Posterior cingulate gyrus (tissue), 11 donors: ENCODE results near the gene PAX5.

Experiments
- DNase-seq, 10 donors: peaks; one replicate each; pipeline versions ENCODE4 v3.0.0 to v3.0.0-alpha.2; 2020 to 2021; ENCODE audit warnings: mixed read lengths in 3 of 10
- intact Hi-C: fragments of 100-400 bp; cut with DNase I; formaldehyde crosslinking; loops from one replicate; pipeline ENCODE4 v1.15.1; 2023

Gene PAX5

DNA sequence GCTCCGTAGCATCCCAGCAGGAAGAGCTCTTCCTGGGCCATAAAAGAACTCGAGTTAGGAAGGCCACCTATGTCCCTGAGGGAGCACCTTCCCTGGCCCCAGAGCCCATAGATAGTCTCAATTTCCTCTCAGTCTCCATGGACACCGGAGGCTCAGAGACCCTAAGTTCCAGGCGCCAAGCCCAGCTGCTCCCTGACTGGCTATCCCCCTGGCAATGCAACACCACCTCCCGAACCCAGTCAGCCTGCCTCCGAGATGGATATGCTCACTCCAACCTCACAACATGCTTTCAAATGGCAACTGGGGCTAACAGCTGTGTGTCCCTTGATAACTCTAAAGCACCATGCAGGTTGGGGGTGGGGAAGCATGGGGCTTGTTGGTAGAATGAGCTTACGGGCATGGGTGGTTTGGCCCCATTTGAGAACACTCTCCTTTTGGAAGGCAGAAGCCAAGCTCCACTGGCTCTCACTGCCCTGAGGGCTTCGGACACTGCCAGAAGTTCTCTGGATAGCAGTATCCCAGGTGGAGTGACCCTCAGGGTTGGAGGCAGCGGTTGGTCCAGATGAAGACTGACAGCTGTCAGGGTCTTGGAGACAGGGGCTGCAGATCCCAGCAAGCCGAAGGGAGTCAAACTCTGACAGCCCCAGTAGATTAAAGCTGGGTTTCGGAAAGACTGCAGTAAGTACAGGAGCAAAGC lies 165.3 kb downstream of the PAX5 start:
- intact Hi-C loops = loop anchor here (10.0 kb wide), 2 partner anchors 64 to 456 kb away; no protein-coding TSS in a partner anchor
- DNase-seq = peak in 3 of 10 donors; percentile 47 to 69 (median 64)

DNA sequence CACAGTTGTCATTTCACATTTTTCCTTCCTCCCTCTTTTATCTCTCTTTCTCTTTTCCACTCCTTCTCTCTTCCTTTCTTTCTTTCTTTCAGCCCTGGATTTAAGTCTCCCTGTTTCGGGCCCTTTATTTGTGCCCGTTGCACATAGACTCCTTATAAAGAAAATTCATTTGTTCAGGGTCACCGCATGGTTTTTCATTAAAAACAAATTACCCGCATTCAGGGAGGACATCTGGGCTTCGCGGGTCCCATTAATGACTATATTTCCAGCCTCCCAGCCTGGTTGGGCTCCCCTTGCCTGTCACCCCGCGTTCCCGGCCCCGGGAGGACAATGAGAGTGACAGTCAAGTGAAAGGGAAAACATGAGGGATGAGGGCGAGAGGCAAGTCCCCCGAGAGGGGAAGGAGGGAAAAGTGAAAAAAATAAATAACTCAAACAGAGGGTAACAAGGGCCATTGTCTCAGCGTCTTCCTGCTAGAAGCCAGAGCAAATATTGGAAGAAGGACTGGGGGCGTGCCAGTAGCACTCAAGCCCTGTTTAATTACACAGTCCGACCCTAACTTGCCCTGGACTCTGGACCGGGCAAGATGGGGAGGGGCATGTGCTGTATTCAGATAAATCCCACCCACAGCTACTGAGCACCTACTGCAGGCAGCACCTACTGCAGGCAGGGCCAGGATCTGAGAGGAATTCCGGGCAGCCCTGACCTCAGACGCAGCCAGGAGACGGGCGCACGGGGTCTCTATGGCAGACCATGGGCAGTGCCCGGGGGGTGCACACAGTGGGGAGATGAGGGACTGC lies 166.2 kb downstream of the PAX5 start:
- intact Hi-C loops = loop anchor here (10.0 kb wide), 2 partner anchors 63 to 457 kb away; no protein-coding TSS in a partner anchor
- peak in 4 of 10 donors; percentile 18 to 73 (median 72) for DNase-seq

DNA sequence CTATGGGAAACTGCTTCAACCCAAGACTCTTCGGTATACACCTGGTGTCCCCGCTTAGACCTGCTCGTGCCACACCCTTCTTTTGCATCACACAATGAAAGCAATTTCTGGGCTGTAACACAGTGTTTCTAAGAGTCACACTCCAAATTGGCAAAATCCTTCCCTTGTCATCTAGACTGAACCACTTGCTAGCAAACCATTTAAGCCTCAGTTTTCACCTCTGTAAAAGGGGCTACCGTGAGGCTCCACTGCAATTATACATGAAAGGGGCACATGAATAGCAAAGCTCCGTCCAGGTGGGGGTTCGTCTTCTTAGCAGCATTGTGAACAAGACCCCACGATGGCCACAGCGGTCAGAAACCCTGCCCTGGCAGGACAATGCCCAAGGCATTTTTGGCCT lies 166.8 kb downstream of the PAX5 start:
- DNase-seq = peak in 3 of 10 donors; percentile 9 to 21 (median 16)
- intact Hi-C loops = loop anchor here (10.0 kb wide), 2 partner anchors 62 to 458 kb away; no protein-coding TSS in a partner anchor

DNA sequence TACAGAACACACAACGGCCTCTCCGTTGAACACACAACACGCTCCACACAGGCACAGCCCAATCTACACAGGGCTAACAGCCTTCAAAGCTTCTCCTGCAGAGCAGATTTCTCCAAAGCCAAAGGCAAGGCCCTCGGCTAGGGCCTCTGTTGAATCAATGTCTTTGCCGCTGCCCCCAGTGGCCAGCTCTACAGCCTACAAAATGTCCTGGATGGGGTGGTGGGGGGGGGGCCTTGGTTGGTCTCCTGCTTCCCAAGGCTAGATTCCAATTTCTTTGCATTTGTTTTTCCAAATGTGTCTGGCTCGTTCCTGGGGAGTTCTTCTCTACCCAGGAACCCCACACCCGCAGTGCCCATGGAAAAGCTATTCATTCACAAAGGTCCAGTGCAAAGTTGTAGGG lies 167.2 kb downstream of the PAX5 start:
- intact Hi-C loops = loop anchor here (10.0 kb wide), 2 partner anchors 62 to 458 kb away; no protein-coding TSS in a partner anchor
- DNase-seq = peak in 2 of 10 donors; percentile 20 to 27

DNA sequence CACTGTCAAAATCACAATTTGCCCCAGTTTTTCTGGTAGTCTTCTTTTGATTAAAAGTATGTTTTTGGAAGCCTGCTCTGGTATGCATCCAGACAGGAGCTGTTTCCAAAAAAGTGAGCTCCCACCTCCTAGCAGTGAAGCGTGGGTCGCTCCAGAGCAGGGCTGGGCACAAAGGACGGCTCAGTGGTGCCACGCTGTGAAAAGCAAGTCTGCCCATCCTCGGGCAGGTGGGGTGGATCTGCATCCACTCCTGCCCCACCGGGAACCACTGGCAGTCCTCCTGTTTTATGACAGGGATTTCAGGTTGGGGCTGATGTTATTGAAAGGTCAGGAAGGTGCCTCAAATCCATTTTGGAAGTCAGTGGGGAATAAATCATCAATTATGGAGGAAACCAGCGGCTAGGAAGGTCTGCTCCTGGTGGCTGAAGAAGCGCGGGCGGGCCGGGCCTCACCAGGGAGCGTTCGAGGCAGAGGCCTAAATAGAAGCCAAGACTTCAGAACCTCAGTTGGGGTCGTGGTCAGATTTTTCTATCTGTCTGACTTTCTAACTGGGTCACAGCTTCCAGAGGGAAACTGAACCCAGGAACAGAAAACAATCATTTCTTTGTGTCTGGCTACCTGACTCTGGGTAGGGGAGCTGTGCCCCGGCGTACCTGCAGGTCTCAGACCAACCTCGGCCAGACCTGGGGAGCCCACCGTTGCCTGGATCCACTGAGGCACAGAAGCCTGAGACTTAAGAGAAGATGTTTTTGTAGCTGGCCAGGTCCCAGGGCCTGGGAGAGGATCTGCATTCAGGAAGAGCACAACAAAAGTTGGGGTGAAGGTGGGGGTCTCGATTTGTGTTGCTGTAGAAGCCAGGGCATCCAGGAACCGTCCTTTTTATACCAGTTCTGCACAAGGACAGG lies 168.1 kb downstream of the PAX5 start:
- peak in 3 of 10 donors; percentile 61 to 70 (median 67) for DNase-seq
- intact Hi-C loops = loop anchor here (10.0 kb wide), 2 partner anchors 61 to 459 kb away; no protein-coding TSS in a partner anchor

DNA sequence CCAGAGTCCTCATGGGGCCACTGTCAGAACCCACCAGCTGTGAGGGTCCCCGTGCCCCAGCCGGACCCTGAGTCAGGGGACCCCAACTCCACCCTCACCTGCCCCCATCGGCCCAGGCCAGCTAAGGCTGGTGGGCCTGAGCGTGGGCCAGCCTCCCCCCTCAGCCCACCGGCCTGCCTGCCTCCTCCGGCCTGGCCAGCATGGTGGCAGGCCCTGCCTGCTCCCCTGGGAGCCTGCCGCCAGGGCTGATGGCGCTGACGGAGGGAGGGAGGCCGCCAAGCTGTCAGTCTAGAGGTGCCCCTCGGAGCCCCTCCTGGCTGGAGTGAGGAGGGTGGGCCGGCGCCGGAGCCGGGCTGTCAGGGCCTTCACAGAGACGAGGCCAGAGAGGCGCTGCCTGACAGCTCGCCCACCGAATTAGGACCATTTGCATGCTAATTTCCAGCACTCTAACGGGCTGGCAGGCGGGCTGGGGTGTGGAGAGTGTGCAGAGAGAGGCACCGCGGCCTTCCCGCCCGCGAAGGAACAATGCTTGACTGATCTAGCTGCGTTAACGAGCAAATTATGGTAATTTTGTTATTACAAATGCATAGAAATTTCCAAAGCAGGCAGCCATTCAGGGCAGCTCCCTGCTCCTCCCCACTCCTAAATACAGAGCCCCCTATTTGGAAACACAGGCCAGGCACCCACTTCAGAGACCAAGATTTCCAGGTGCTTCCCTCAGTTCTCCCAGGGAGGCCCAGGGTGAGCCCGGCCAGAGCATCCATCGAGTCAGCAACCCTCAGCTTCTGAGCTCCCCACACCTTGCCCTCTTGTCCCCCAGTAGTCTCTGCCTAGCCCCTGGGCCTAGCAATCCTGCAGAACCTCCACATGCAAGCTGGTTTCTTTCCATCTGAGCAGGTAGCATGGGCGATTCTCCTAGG lies 169.3 kb downstream of the PAX5 start:
- intact Hi-C loops = loop anchor here (10.0 kb wide), 2 partner anchors 60 to 460 kb away; no protein-coding TSS in a partner anchor
- DNase-seq = peak in 3 of 10 donors; percentile 48 to 72 (median 63)

DNA sequence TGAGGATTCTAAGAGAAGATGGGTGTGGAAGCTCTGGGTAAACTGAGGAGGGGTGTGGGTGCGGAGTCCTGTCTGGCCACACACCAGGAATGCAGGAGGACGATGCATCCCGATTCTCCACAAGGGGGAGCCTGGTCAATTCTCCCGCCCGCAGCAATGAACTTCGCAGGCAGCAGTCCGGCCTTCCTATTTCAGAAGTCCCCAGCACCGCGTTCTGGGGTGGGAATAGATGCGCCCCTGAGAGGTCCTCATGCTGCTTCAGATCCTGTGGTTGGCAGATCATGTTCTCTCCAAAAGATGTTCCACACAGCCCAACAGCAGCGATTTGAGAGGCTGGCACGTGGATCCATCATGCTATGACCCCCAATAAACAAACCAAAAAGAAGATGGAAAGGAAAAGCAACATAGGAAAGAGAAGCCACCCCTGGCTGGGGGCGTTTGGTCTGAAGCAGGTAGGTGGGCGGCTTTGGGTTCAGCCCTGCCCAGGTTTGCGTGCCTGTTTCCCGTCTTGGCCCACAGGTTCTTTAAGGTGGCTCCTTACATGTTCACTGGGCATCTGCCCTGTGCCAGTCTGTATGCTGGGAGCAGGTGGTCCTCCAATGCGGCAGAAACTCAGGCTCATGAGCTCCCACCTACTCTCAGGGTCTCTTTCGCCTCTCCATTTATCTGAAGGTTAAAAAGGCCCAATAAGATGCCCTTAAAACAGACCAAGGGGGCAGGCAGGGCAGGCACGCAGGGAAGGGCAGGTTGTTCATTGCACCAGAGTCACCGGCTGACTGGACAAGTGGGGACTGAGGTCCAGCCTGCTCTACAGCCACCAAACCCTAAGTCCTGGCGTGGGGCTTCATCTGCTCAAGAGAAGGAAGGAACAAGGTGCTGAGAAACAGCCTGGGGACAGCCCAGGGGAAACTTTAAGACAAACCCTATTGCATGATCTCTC lies 171.6 kb downstream of the PAX5 start:
- DNase-seq = peak in 9 of 10 donors; percentile 42 to 93 (median 62)
- intact Hi-C loops = loop anchor here (10.0 kb wide), 2 partner anchors 58 to 462 kb away; no protein-coding TSS in a partner anchor

DNA sequence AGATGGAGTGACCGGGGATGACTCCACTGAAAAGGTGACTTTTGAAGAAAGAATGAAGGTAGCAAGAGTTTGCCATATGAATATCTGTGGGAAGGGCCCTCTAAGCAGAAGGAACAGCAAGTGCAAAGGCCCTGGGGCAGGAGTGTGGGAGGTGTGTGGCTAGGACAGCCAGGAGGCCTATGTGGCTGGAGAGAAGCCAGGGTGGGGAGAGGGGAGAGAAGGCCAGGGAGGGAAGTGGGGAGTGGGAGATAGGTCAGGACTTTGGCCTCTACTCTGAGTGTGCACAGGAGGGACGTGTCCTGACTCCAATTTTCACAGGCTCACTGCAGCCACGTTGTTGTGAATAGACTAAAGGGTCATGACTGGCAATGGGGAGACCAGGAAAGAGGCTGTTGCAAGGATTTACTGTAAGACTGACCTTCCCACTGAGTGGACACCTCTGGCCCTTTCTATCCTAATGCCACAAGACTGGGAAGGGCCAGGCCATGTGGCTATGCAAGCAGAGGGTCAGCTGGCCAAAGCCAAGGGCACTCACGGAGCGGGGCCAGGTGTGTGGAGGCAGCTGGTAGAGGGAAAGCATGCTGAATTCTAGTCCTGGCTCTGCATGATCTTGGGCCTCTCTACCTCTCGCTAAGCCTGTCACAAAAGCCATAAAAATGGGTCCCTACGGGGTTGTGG lies 172.4 kb downstream of the PAX5 start:
- intact Hi-C loops = loop anchor here (10.0 kb wide), 2 partner anchors 57 to 463 kb away; no protein-coding TSS in a partner anchor
- DNase-seq = peak in 3 of 10 donors; percentile 40 to 63 (median 62)

DNA sequence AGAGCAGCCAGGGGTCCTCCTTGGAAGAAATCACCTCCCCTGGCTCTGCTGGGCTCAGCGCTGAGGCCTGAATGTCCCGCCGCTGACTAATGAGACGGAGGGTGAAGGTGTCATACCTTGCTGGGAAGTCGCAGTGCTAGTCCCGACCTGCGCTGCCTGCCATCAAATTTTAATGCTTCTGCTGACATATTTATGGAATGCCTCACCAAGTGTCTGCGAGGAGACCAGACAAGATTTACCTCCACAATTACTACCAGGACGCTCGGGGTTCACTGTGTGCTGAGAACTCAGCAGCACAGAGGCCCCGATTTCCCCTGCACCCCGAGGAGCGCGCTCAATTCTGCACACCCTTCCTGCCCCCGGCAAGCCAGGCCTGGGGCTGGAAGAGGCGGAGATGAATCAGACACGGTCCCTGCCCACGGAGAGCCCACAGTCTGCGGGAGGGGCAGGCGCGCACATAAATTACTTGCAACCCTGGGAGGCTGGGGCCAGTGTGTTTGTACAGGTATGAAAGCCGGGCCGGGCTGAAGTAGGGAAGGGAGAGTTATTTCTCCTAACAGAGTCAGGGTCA lies 175.2 kb downstream of the PAX5 start:
- intact Hi-C loops = no loop called here
- peak in 1 of 10 donors; percentile 71 for DNase-seq

DNA sequence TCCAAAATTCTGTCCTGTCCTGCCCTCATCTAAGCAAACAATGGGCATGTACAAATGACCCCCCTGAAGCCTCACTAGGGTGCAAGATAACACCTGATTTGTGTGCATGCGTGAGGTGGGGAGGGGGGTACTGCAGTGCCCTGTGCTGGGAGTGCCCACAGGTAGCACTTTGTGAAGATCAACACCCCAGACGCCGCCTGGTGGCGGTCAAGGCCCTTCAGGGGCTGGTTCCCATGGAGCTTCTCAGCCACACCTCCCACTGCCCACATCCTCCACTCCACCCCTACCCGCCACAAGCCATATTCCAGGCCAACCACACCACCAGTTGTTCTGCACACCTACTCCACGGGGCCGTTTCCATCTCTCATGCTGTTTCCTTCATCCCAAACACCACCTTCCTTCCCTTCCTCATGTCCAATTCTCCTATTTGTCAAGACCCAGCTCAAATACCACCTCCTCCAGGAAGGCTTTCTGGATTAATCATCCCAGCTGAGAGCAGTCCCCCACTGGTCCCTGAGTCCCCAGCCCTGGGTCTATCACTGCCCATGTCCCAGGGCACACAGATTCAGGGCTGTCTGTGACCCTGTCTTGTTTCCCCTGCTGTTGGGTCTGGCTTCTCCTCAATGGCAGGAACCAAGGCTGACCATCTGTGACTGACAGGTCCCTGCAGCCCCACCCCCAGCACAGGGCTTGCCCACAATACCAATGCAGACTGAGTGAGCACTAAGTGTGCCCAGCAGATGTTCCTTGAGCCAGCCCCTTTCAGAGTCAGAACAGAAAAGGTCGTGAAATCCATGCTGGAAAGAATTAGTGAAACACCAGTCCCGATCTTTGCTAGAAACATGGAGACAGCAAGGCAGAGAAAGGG lies 178.4 kb downstream of the PAX5 start:
- intact Hi-C loops = no loop called here
- DNase-seq = peak in 2 of 10 donors; percentile 55 to 74

DNA sequence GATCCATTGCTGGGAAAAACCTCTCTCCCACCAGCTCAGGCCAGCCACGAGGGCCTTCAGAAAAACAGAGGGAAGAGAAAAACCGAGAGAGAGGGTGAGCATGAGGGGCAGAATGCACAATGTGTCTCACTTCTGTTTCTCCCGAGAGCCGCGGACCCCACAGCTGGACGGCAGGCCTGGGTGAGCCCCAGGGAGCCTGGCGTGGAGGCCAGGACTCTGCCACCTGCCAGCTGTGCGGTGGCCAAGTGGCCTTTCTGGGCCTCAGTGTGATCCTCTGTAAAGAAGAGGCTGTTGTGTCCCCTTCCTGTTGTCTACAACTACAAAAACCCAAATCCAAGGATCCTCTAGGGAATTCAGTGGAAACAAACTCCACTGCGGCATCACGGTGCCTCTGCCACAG lies 179.3 kb downstream of the PAX5 start:
- DNase-seq = peak in 2 of 10 donors; percentile 29 to 76

DNA sequence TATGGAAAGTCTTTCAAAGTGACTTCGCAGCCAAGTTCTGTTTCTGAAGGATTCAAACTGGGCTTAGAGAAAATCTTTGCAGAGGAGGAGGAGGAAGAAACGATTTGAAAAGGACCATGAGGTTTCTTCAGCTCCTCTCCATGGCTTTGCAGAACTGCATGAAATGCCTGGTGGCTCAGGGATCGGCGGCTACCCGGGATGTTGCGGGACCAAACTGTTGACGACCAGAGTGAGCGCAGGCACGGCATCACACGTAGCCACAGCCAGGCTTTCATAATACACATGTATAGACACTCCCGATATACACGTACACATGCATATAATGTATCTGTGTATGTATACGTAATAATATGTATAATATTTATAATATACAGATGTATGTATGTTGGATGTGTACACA lies 180.0 kb downstream of the PAX5 start:
- intact Hi-C loops = no loop called here
- DNase-seq = peak in 3 of 10 donors; percentile 49 to 62 (median 60)

More for the DNA sequence above, 179.3 kb downstream of the PAX5 start:
- intact Hi-C loops = no loop called here

DNA sequence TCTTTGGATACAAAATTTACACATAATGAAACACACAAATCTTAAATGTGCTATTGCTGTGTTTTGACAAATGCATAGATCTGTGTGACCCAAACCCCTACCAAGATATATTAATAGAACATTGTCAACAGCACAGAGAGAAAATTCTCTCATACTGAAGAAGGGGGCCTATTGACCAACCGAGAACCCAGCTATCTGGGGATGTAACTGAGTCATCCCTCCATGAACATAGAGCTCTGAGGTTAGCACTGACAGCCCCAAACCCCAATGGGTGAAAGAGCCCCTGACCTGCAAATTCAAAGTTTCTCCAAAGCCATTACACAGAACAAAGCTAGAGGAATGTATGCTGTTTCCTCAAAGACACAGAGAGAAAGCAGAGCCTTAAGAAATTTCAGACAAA lies 180.8 kb downstream of the PAX5 start:
- peak in 1 of 10 donors; percentile 0 for DNase-seq
- intact Hi-C loops = no loop called here

DNA sequence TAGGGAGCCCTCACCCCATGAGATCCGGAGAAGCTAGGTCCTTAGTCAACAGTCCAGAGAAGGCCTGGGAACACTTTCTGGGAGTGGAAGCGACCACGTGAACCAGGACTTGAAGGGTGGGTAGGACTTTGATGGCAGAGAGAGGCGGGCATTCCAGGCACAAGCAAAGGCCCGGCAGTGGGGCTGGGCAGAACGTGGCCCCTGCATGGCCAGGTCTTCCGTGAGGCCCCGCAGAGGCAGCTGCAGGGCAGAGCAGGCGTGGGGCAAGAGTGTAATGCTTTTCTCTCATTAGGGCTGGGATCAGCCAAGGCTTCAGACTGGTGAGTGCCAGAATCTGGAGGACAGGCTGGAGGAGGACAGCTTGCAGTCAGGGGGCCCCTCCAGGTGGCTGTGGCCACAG lies 184.1 kb downstream of the PAX5 start:
- intact Hi-C loops = no loop called here
- peak in 2 of 10 donors; percentile 33 to 39 for DNase-seq

DNA sequence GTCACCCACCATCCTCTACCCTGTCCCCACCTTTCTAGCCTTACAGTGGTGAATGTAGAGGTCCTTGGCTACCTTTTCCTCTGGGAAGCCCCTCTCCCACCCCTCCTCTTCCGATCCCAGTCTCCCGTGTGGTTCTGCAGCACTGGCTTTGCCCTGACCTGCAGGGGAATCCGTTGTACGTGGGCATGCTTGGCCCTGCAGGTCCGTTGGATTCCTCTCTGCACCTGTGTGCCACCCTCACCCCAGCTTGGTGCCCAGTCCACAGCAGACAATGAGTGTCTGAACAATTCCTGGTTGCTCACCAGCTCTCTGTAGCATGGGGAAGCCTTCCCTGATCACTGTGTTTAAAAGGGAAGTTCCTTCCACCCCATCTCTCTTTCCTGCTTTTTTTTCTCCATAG lies 185.1 kb downstream of the PAX5 start:
- DNase-seq = peak in 1 of 10 donors; percentile 54
- intact Hi-C loops = no loop called here
